Measurements from ENCODE around the gene SEPTIN6. TPM values are rescaled to one million over a fixed set of nuclear protein-coding genes. Genes with fewer than 3 reads are reported as not detected.
"Not testable (repeated sequence)": the region's sequence is repeated elsewhere in the genome, so short reads cannot be mapped to it uniquely, and the experiment has no call there.

SEPTIN6 gene
- total RNA-seq, 4 donors from 2014 or later, result 6.1 to 15.0 (median 14.6) TPM

DNA sequence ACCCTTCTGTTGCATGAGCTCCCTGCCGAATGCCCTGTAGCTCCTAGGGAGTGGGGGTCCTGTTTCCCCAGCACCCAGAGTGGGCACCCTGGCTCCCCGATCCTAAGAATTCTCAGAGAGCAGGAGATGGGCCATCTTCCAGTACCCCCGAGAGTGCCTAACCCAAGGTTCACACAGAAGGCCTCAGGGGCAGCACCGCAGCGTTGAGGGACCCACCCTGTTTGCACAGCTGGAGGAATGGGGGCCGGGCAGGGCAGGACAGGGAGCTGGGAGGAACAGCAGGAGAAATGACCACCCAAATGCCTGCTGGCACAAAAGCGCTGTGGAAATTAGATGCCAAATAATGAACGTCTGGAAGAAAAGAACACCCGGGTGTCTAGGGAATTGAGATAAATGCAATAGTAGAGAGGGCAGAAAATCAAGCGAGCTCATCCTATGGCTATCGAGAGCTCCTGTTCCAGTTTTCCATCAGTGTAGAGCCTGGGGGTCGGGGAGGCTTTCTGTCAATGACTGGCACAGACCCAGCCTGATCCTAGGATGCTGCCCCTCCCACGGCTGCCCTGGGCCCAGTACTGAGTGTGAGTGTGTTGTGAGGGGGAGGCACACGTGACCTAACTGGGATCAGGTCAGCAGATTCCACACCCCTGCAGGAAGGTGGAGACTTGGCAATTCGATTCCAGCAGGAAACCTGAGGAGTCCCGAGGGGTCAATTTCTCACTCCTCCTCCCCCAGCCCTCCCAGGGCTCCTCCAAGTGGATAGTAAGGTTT is 25.7 kb downstream of the SEPTIN6 start:
- H3K9me3 ChIP-seq, result no peaks in the 10 kb centered on the region
- no peaks in the 10 kb centered on the region for H3K4me1 ChIP-seq
- H3K4me3 ChIP-seq (replicated peaks in 1 of 3), result no peak overlapping the region
- no peaks in the 10 kb centered on the region for H3K27me3 ChIP-seq
- H3K27ac ChIP-seq, result no peak overlapping the region
- TF ChIP-seq, protein P1, sequence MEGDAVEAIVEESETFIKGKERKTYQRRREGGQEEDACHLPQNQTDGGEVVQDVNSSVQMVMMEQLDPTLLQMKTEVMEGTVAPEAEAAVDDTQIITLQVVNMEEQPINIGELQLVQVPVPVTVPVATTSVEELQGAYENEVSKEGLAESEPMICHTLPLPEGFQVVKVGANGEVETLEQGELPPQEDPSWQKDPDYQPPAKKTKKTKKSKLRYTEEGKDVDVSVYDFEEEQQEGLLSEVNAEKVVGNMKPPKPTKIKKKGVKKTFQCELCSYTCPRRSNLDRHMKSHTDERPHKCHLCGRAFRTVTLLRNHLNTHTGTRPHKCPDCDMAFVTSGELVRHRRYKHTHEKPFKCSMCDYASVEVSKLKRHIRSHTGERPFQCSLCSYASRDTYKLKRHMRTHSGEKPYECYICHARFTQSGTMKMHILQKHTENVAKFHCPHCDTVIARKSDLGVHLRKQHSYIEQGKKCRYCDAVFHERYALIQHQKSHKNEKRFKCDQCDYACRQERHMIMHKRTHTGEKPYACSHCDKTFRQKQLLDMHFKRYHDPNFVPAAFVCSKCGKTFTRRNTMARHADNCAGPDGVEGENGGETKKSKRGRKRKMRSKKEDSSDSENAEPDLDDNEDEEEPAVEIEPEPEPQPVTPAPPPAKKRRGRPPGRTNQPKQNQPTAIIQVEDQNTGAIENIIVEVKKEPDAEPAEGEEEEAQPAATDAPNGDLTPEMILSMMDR (IDR thresholded peaks at IDR 0.05), result no peak
- no peak for TF ChIP-seq POLR2A (IDR thresholded peaks at IDR 0.05)
- DNase-seq, result no peak
- 67 to 68% methylated on average over 15 to 16 of the region's 16 CpGs for WGBS, 2 donors
- intact Hi-C loops (cut with DNase I), result no loop called here
- H3K36me3 ChIP-seq, result no peaks in the 10 kb centered on the region

DNA sequence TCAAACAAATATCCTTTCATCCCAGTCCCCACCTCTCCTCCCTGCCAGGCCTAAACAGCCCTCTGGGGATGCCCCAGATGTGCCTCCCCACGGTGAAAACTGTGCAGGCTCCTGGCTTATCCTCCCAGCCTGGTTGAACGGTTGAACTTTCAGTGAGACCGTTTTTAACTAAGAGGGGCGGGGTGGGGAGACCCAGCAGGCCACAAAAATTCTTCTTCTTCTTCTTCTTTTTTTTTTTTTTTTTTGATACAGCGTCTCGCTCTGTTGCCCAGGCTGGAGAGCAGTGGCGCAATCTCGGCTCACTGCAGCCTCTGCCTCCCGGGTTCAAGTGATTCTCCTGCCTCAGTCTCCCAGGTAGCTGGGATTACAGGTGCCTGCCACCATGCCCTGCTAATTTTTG is 28.1 kb downstream of the SEPTIN6 start:
- H3K36me3 ChIP-seq; H3K27ac ChIP-seq; DNase-seq; H3K4me3 ChIP-seq (replicated peaks in 1 of 3); H3K27me3 ChIP-seq; H3K9me3 ChIP-seq; intact Hi-C loops (cut with DNase I); H3K4me1 ChIP-seq: not testable (repeated sequence)
- 77% methylated on average over 5 to 8 of the region's 9 CpGs for WGBS, 2 donors

DNA sequence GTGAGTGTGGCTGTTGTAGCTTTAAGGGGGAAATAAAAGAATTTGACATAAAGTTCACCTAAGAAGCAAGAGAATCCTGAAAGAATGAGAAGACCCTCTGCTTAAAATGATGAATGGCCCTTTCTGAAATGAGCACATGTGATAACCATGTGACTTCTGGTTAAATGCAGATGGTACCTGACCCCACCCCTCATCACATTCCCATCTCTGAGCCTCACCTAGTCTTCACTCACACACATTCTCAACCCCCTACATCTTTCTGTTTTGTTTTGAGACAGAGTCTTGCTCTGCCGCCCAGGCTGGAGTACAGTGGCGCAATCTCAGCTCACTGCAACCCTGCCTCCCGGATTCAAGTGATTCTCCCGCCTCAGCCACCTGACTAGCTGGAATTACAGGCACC is 31.5 kb downstream of the SEPTIN6 start:
- no peak for DNase-seq
- TF ChIP-seq, protein P1 (IDR thresholded peaks at IDR 0.05), result no peak
- TF ChIP-seq POLR2A (IDR thresholded peaks at IDR 0.05), result no peak
- Histone ChIP-seq H3K27ac (no peak overlapping the region), H3K27me3 (no peaks in the 10 kb centered on the region), H3K36me3 (no peaks in the 10 kb centered on the region), H3K9me3 (no peaks in the 10 kb centered on the region), H3K4me3 (replicated peaks in 1 of 3) (no peak overlapping the region), H3K4me1 (no peaks in the 10 kb centered on the region)
- intact Hi-C loops (cut with DNase I), result no loop called here
- 89 to 93% methylated on average over 4 of the region's 4 CpGs for WGBS, 2 donors

DNA sequence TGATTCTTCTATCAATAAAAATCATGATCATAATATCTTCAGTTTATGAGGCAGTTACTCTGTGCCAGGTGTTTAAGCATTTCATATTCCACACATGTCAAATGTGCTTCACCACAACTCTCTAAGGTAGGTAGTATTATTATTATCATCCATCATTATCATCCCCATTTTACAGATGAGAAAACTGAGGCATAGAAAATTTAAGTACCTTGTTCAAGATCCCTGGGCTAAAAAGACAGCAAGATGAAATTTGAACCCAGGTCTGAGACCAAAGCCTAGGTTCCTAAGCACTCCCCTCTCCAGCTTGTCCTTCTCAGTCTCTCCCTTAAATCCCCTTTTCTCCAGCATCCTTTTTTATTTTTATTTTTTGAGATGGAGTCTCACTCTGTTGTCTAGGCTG is 33.4 kb downstream of the SEPTIN6 start:
- no peak overlapping the region for H3K4me3 ChIP-seq (replicated peaks in 1 of 3)
- no peaks in the 10 kb centered on the region for H3K9me3 ChIP-seq
- H3K27ac ChIP-seq, result no peak overlapping the region
- intact Hi-C loops (cut with DNase I), result no loop called here
- DNase-seq, result no peak
- H3K27me3 ChIP-seq, result no peaks in the 10 kb centered on the region
- H3K4me1 ChIP-seq, result peaks cover 0 to 12% of the 10 kb centered on the region in 2 donors
- TF ChIP-seq, protein P1 (IDR thresholded peaks at IDR 0.05), result no peak
- no peak for TF ChIP-seq POLR2A (IDR thresholded peaks at IDR 0.05)
- no peaks in the 10 kb centered on the region for H3K36me3 ChIP-seq

DNA sequence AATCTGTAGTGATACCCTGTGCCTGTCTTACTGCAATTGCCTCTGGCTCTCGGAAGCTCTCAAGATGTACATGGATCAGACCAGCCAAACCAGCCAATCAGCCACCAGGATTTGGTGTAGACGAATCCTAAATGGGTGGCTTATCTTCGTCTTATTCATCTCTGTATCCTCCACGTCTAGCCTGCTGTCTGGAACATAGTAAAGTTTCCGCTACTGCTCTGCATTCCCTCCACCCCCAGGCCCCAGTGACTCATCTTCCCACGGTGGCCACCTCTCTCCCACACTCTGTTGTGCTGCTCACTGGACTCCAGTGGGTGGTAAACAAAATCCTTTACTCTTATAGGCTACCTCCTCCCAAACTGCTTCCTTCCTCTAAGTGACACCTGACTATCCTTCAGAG is 37.8 kb downstream of the SEPTIN6 start:
- Histone ChIP-seq H3K36me3 (no peaks in the 10 kb centered on the region), H3K9me3 (no peaks in the 10 kb centered on the region), H3K27me3 (no peaks in the 10 kb centered on the region), H3K4me3 (replicated peaks in 1 of 3) (no peak overlapping the region), H3K27ac (no peak overlapping the region), H3K4me1 (peaks cover 0 to 16% of the 10 kb centered on the region in 2 donors)
- TF ChIP-seq POLR2A (IDR thresholded peaks at IDR 0.05), result no peak
- WGBS, 2 donors, result 73 to 78% methylated on average over 5 to 6 of the region's 6 CpGs
- no peak for DNase-seq
- intact Hi-C loops (cut with DNase I), result no loop called here

DNA sequence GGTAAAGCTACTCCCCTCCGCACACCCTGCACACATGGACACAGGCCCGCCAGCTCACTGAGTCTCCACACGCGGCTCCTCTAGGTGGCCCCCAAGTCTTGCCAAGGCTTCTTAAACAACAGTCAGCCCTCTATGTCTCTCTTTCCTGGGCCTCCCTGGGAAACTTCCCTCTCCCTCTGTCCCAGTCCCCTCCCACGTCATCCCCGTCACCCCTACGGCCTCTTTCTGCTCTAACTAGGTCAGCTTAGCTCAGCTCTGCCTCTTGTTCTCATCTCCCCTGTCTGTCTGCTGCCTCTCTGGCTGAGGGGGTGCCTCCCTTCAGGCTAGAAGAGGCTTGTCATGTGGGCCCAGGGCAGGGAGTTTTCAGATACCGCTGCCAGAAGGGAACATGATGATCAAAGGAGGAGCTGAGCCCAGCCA is 38.8 kb downstream of the SEPTIN6 start:
- WGBS, 2 donors, result 23 to 63% methylated on average over 7 of the region's 8 CpGs
- no peak overlapping the region for H3K4me3 ChIP-seq (replicated peaks in 1 of 3)
- intact Hi-C loops (cut with DNase I), result no loop called here
- H3K9me3 ChIP-seq, result no peaks in the 10 kb centered on the region
- TF ChIP-seq POLR2A (IDR thresholded peaks at IDR 0.05), result no peak
- H3K27me3 ChIP-seq, result no peaks in the 10 kb centered on the region
- H3K4me1 ChIP-seq, result peaks cover 0 to 16% of the 10 kb centered on the region in 2 donors
- DNase-seq, result peak; percentile 51 to 53
- H3K27ac ChIP-seq, result peak overlapping the region in 2 of 3 donors; percentile 36 to 42
- no peaks in the 10 kb centered on the region for H3K36me3 ChIP-seq
